Lung (tissue), 12 donors: ENCODE results near the gene MESD. TPM values are rescaled to one million over a fixed set of nuclear protein-coding genes. Genes with fewer than 3 reads are reported as not detected.

Source experiments
- ATAC-seq: fragments of 200-7000 bp; cut with Tn5 transposase; one replicate; pipeline ENCODE4 v1.9.1; 2020; ENCODE audit warnings: moderate number of reproducible peaks; ENCODE audit not compliant: insufficient read depth, low FRiP score
- DNase-seq, 3 donors: peaks; one replicate each; pipeline ENCODE4 v3.0.0-alpha.2; 2013 to 2017
- H3K27ac ChIP-seq, 2 donors: one replicate each; pipeline ENCODE4 v1.5.1; 2013; ENCODE audit warnings: mild to moderate bottlenecking in 2 of 2, moderate library complexity in 2 of 2, control low read depth in 1 of 2, inconsistent platforms in 1 of 2, low read depth in 1 of 2, low read length in 1 of 2
- H3K27me3 ChIP-seq, 3 donors: one replicate each; pipeline ENCODE4 v1.5.1; 2013; ENCODE audit warnings: low read length in 2 of 3; ENCODE audit not compliant: control insufficient read depth in 3 of 3, insufficient read depth in 3 of 3
- H3K36me3 ChIP-seq, 4 donors: one replicate each; pipeline ENCODE4 v1.5.1; 2013; ENCODE audit warnings: low read length in 4 of 4, mild to moderate bottlenecking in 1 of 4, moderate library complexity in 1 of 4; ENCODE audit not compliant: control insufficient read depth in 4 of 4, insufficient read depth in 4 of 4
- H3K4me1 ChIP-seq, 5 donors: one replicate each; pipeline ENCODE4 v1.5.1; 2013; ENCODE audit warnings: low read length in 5 of 5, mild to moderate bottlenecking in 2 of 5, moderate library complexity in 1 of 5; ENCODE audit not compliant: control insufficient read depth in 5 of 5, insufficient read depth in 5 of 5
- H3K4me3 ChIP-seq: one replicate; pipeline ENCODE4 v1.5.1; 2013; ENCODE audit warnings: mild to moderate bottlenecking, control low read depth, moderate library complexity
- H3K9ac ChIP-seq, 2 donors: one replicate each; pipeline ENCODE4 v1.5.1; 2013; ENCODE audit warnings: low read length in 2 of 2, control low read depth in 1 of 2; ENCODE audit not compliant: insufficient read depth in 1 of 2
- H3K9me3 ChIP-seq, 4 donors: one replicate each; pipeline ENCODE4 v1.5.1; 2013; ENCODE audit warnings: low read length in 3 of 4, mild to moderate bottlenecking in 1 of 4, moderate library complexity in 1 of 4; ENCODE audit not compliant: control insufficient read depth in 4 of 4, insufficient read depth in 3 of 4
- WGBS, 2 donors: extraction: QIAGEN DNeasy Blood & Tissue Kit; methylation state at CpG; one replicate each; pipeline ENCODE4 v1.1.7; 2013; 5-methylcytosine and 5-hydroxymethylcytosine counted together
- polyA plus RNA-seq, 2 donors: library from polyadenylated mRNA; stranded (reverse); fragments of 200-250 nt; gene quantifications; one replicate each; pipeline ENCODE4 v1.2.1, GENCODE V29; 2013
- total RNA-seq, 2 donors: library from RNA; depleted of rRNA in 1 of 2; stranded (reverse); fragments of >200 nt in 1 of 2; gene quantifications; one replicate each; pipeline ENCODE4 v1.2.1, GENCODE V29; 2014 to 2021
- TF ChIP-seq, protein P1 (sequence below): IDR thresholded peaks from 2 replicates; pipeline ENCODE4 v1.5.1; 2012; ENCODE audit warnings: mild to moderate bottlenecking; ENCODE audit errors: control extremely low read depth, extremely low read depth
- donor health status: control.
- donor health status: control.
- donor health status: Bipolar disorder and iron deficiency.
- donor health status: healthy.
- donor health status: DM: yes; HTN: yes; CAD: no.

MESD gene
- total and polyA plus RNA-seq, 4 donors = 15.3 to 26.4 (median 21.9) TPM

DNA sequence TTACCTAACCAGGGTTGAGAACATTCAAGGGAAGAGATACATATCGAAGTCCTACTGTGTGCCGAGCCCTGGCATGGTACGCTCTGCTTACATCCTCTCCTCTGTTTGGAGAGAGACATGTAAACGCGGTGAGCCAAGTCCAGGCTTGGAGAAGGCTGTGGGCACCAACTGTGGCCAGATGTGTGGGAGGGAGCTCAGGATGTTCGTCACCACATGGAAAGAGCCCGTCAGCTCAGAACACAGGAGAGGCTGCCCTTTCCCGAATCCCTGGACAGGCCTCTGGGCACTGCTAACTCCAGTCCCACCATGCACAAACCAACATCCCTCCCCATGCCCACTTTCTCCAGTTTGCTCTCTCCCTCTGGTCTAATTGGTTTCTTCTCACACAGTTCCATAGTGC lies 43.0 kb downstream of the MESD start:
- no peak for DNase-seq
- 98 to 99% methylated on average over 8 of the region's 8 CpGs for WGBS, 2 donors
- Histone ChIP-seq H3K36me3 (peaks cover 10 to 56% (median 22%) of the 10 kb centered on the region in 4 donors), H3K27me3 (no peaks in the 10 kb centered on the region), H3K27ac (no peak overlapping the region), H3K9me3 (no peaks in the 10 kb centered on the region), H3K4me3 (no peak overlapping the region), H3K4me1 (no peaks in the 10 kb centered on the region), H3K9ac (no peak overlapping the region)
- ATAC-seq = no peak
- TF ChIP-seq, protein P1, sequence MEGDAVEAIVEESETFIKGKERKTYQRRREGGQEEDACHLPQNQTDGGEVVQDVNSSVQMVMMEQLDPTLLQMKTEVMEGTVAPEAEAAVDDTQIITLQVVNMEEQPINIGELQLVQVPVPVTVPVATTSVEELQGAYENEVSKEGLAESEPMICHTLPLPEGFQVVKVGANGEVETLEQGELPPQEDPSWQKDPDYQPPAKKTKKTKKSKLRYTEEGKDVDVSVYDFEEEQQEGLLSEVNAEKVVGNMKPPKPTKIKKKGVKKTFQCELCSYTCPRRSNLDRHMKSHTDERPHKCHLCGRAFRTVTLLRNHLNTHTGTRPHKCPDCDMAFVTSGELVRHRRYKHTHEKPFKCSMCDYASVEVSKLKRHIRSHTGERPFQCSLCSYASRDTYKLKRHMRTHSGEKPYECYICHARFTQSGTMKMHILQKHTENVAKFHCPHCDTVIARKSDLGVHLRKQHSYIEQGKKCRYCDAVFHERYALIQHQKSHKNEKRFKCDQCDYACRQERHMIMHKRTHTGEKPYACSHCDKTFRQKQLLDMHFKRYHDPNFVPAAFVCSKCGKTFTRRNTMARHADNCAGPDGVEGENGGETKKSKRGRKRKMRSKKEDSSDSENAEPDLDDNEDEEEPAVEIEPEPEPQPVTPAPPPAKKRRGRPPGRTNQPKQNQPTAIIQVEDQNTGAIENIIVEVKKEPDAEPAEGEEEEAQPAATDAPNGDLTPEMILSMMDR = no peak

DNA sequence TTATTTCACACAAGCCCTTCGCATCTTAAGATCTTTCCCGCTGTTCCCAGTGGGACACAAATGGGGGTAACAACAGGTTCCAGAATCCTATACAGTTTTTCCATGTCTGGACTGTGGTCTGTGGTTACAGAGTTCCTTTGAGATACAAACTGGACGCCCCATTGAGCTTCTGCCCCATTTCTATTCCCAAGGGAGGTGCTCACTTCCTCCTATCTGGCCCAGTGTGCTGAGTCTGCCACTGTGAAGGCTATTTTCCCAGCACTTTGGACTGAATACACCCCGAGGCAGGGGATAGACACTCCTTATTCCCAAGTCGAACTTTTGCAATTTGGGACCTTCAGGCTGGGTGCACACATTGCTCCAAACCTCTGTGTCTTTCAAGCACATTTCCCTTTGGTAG lies 44.0 kb downstream of the MESD start:
- H3K27me3 ChIP-seq = no peaks in the 10 kb centered on the region

DNA sequence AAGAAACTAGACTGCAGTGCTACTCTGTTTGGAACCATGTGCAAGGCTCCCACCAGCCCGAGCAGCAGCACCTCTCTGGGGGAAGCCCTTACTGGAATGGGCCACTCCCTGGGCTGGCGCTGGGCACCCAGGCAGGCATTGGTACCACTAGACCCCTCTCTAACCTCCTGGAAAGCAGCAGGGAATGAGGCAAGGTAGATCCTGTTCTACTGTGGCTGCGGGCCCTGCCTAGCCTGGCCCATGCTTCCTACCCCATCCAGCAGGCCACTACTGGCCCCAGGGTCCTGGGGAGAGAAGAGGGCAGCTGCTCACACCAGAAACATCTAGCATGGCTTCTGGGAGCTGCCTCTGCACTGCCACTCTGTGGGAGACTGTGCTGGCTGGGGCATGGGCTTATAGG lies 44.8 kb downstream of the MESD start:
- H3K9ac ChIP-seq = no peak overlapping the region
- H3K4me1 ChIP-seq = no peaks in the 10 kb centered on the region
- 95 to 97% methylated on average over 3 of the region's 3 CpGs for WGBS, 2 donors
- H3K27me3 ChIP-seq = no peaks in the 10 kb centered on the region
- peaks cover 10 to 57% (median 17%) of the 10 kb centered on the region in 4 donors for H3K36me3 ChIP-seq
- H3K27ac ChIP-seq = no peak overlapping the region
- no peak for DNase-seq
- no peak overlapping the region for H3K4me3 ChIP-seq
- H3K9me3 ChIP-seq = peaks cover 0 to 3% (median 0%) of the 10 kb centered on the region in 4 donors
- no peak for ATAC-seq
- TF ChIP-seq, protein P1 = no peak

More for the DNA sequence above, 44.0 kb downstream of the MESD start:
- no peak overlapping the region for H3K9ac ChIP-seq
- peaks cover 0 to 3% (median 0%) of the 10 kb centered on the region in 4 donors for H3K9me3 ChIP-seq
- ATAC-seq = no peak
- peaks cover 10 to 59% (median 19%) of the 10 kb centered on the region in 4 donors for H3K36me3 ChIP-seq
- TF ChIP-seq, protein P1 = no peak
- H3K4me3 ChIP-seq = no peak overlapping the region
- no peak for DNase-seq
- WGBS, 2 donors = 96 to 97% methylated on average over 5 of the region's 5 CpGs
- H3K27ac ChIP-seq = no peak overlapping the region
- H3K4me1 ChIP-seq = no peaks in the 10 kb centered on the region
